Loucy (cell line): ENCODE data around the gene BUD23.

Experiments
- H2AFZ ChIP-seq: fragments of 200-600 bp; sonication (generic); 2 replicates; pipeline ENCODE4 v1.6.0; 2016; ENCODE audit warnings: antibody characterized with exemption, mild to moderate bottlenecking, low read length, moderate library complexity
- H3F3A ChIP-seq: fragments of 200-600 bp; 2 replicates; pipeline ENCODE4 v1.6.0; 2016; ENCODE audit warnings: antibody characterized with exemption, low read depth, mild to moderate bottlenecking
- H3K27me3 ChIP-seq: fragments of 200-600 bp; sonication (generic); 2 replicates; pipeline ENCODE4 v1.6.1; 2014; ENCODE audit warnings: low read length, mild to moderate bottlenecking; ENCODE audit not compliant: insufficient read depth, poor library complexity, severe bottlenecking
- H3K36me3 ChIP-seq: fragments of 200-600 bp; sonication (generic); 2 replicates; pipeline ENCODE4 v1.6.1; 2016; ENCODE audit warnings: low read length; ENCODE audit not compliant: insufficient read depth
- H3K4me1 ChIP-seq: fragments of 200-600 bp; sonication (generic); 2 replicates; pipeline ENCODE4 v1.5.1; 2014; ENCODE audit warnings: low read length, mild to moderate bottlenecking; ENCODE audit not compliant: insufficient read depth, poor library complexity, severe bottlenecking
- H3K4me2 ChIP-seq: fragments of 200-600 bp; sonication (generic); 2 replicates; pipeline ENCODE4 v1.6.0; 2014; ENCODE audit warnings: antibody characterized with exemption, low read length, low read depth, mild to moderate bottlenecking; ENCODE audit not compliant: poor library complexity, severe bottlenecking
- H3K4me3 ChIP-seq: fragments of 200-600 bp; sonication (generic); 2 replicates; pipeline ENCODE4 v1.5.1; 2014; ENCODE audit warnings: low read length, mild to moderate bottlenecking, mixed read lengths; ENCODE audit not compliant: poor library complexity, severe bottlenecking
- H3K79me2 ChIP-seq: fragments of 200-600 bp; sonication (generic); 2 replicates; pipeline ENCODE4 v1.6.1; 2014; ENCODE audit warnings: low read length; ENCODE audit not compliant: insufficient read depth
- H3K9ac ChIP-seq: fragments of 200-600 bp; sonication (generic); 2 replicates; pipeline ENCODE4 v1.6.0; 2014; ENCODE audit warnings: mild to moderate bottlenecking, low read depth, low read length, moderate library complexity; ENCODE audit not compliant: poor library complexity, severe bottlenecking
- H3K9me2 ChIP-seq: fragments of 200-600 bp; sonication (generic); replicated peaks from 2 replicates; pipeline ENCODE4 v1.6.1; 2016; ENCODE audit warnings: low read depth, low read length, mixed read lengths
- H3K9me3 ChIP-seq: fragments of 200-600 bp; sonication (generic); 2 replicates; pipeline ENCODE4 v1.6.1; 2014; ENCODE audit warnings: mild to moderate bottlenecking, antibody characterized with exemption, low read length, low read depth; ENCODE audit not compliant: insufficient read depth
- H4K20me1 ChIP-seq: fragments of 200-600 bp; sonication (generic); 2 replicates; pipeline ENCODE4 v1.6.0; 2014; ENCODE audit warnings: antibody characterized with exemption, low read length, mild to moderate bottlenecking; ENCODE audit not compliant: insufficient read depth, poor library complexity, severe bottlenecking
- CTCF ChIP-seq: fragments of 200-600 bp; sonication (generic); conservative IDR thresholded peaks from 2 replicates; pipeline ENCODE4 v1.5.1; 2014; ENCODE audit warnings: mild to moderate bottlenecking, antibody characterized with exemption, low read length
- EZH2phosphoT487 ChIP-seq: fragments of 200-600 bp; IDR thresholded peaks from 2 replicates; pipeline ENCODE4 v1.6.1; 2018; ENCODE audit warnings: antibody characterized with exemption, mild to moderate bottlenecking, moderate library complexity, borderline replicate concordance

The BUD23 gene, protein sequence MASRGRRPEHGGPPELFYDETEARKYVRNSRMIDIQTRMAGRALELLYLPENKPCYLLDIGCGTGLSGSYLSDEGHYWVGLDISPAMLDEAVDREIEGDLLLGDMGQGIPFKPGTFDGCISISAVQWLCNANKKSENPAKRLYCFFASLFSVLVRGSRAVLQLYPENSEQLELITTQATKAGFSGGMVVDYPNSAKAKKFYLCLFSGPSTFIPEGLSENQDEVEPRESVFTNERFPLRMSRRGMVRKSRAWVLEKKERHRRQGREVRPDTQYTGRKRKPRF

DNA sequence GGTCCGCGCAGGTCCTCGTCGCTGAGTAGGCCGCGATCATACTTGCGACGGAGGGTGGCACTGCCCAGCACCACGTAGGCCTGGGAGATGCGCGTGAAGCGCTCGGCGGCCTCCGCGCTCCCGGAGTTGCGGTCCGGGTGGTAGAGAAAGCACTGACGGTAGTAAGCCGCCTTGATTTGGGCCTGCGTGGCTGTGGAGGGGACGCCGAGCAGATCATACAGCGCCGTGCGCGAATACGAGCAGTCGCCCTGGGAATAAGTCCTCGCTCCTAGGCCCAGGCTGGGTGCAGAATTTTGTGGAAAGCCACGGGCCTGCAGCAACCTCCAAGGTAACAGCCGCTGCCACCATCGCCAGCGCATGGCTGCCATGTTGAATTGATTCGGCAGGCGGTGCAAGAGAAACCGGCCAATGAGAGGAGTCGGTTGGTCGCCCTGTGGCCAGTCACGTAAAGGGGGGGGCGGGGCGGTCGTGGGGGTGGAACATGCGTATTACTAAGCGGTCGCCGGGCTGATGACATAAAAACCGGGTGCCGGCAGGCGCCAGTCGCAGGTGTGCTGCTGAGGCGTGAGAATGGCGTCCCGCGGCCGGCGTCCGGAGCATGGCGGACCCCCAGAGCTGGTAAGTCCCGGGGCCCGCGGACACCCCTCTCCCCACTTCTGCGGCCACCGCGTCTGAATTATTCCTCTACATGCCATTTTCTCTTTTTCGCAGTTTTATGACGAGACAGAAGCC, at the start of gene BUD23, which contains the start of gene DNAJC30:
Gene BUD23, plus strand, starts transcription at position 542 of the 732 bp plus-strand sequence. Its CDS starts 29 bp downstream, at position 571.
Gene DNAJC30, minus strand, starts transcription at position 398 of the 732 bp plus-strand sequence. Its CDS starts 30 bp downstream, at position 368.
- peak within 1 kb of the TSS; percentile 87 for H3K9ac ChIP-seq
- H3K79me2 ChIP-seq = peaks cover 75% of the 10 kb centered on the region
- H3K9me2 ChIP-seq = no peaks in the 10 kb centered on the region
- peaks cover 8% of the 10 kb centered on the region; the same call in 1 of the 2 replicates for H3K36me3 ChIP-seq
- peaks cover 17% of the 10 kb centered on the region for H4K20me1 ChIP-seq
- no peaks in the 10 kb centered on the region for H3K9me3 ChIP-seq
- no peaks in the 10 kb centered on the region for H3K27me3 ChIP-seq
- peaks cover 16% of the 10 kb centered on the region for H3K4me1 ChIP-seq
- TF ChIP-seq CTCF = no peak
- TF ChIP-seq EZH2phosphoT487 = no peak
- H2AFZ ChIP-seq = peak within 1 kb of the TSS; percentile 98
- H3K4me2 ChIP-seq = peak within 1 kb of the TSS; percentile 99
- H3K4me3 ChIP-seq = peak within 1 kb of the TSS; percentile 99
- no peaks in the 10 kb centered on the region for H3F3A ChIP-seq

- no peaks in the 10 kb centered on the region for H3K27me3 ChIP-seq
- H4K20me1 ChIP-seq = no peaks in the 10 kb centered on the region
- H3K4me2 ChIP-seq = no peak overlapping the region
- H3K9ac ChIP-seq = no peak overlapping the region
- H3K36me3 ChIP-seq = no peaks in the 10 kb centered on the region
- no peaks in the 10 kb centered on the region for H3F3A ChIP-seq
- no peak overlapping the region for H3K4me3 ChIP-seq
- H3K79me2 ChIP-seq = no peaks in the 10 kb centered on the region
- no peak overlapping the region for H2AFZ ChIP-seq
- TF ChIP-seq EZH2phosphoT487 (no peak), CTCF (no peak)
- H3K4me1 ChIP-seq = no peaks in the 10 kb centered on the region
- H3K9me2 ChIP-seq = no peaks in the 10 kb centered on the region
- H3K9me3 ChIP-seq = no peaks in the 10 kb centered on the region
Measured at GRCh38 chr7:73633844-73634243, 49.6 kb upstream of the BUD23 start.

DNA sequence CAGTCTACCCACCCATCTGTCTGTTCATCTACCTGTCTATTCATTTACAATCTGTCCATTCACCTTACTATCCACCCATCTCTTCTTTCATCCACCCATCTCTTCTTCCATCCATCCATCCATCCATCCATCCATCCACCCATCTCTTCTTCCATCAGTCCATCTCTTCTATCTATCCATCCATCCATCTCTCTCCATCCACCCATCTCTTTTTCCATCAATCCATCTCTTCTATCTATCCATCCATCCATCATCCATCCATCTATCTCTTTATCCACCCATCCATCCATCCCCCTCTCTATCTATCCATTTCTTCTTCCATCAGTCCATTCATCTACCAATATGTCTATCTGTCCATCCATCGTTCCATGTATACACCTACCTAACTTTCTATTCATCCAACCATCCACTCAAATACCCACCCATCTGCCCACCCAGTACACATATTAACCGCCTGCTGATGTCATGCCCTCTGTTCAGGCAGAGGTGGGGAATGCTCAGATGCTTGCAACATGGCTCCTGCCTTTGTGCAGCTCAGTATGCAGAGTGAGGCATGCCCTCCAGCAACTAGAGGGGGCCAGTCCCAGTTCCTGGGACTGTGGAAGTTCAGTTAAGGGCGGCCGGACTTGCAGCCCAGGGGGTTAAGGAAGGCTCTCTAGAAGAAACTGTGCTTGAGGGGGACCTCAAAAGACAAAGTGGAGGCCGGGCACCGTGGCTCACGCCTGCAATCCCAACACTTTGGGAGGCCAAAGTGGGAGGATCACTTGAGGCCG, 47.8 kb upstream of the BUD23 start:
- Histone ChIP-seq H2AFZ (no peak overlapping the region), H3F3A (no peaks in the 10 kb centered on the region), H3K4me2 (no peak overlapping the region), H3K4me1 (no peaks in the 10 kb centered on the region), H3K9me2 (no peaks in the 10 kb centered on the region), H3K9ac (no peak overlapping the region), H3K79me2 (no peaks in the 10 kb centered on the region), H3K27me3 (no peaks in the 10 kb centered on the region), H3K4me3 (no peak overlapping the region), H3K9me3 (no peaks in the 10 kb centered on the region), H4K20me1 (no peaks in the 10 kb centered on the region), H3K36me3 (no peaks in the 10 kb centered on the region)
- TF ChIP-seq EZH2phosphoT487 = no peak
- no peak for TF ChIP-seq CTCF
